ENCODE results near the gene NECAB3.
"Not testable (repeated sequence)": the region's sequence is repeated elsewhere in the genome, so short reads cannot be mapped to it uniquely, and the experiment has no call there.

Gene NECAB3, protein sequence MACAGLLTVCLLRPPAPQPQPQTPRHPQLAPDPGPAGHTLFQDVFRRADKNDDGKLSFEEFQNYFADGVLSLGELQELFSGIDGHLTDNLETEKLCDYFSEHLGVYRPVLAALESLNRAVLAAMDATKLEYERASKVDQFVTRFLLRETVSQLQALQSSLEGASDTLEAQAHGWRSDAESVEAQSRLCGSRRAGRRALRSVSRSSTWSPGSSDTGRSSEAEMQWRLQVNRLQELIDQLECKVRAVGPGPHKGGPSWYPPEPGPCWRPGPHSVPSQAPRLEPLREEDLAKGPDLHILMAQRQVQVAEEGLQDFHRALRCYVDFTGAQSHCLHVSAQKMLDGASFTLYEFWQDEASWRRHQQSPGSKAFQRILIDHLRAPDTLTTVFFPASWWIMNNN

DNA sequence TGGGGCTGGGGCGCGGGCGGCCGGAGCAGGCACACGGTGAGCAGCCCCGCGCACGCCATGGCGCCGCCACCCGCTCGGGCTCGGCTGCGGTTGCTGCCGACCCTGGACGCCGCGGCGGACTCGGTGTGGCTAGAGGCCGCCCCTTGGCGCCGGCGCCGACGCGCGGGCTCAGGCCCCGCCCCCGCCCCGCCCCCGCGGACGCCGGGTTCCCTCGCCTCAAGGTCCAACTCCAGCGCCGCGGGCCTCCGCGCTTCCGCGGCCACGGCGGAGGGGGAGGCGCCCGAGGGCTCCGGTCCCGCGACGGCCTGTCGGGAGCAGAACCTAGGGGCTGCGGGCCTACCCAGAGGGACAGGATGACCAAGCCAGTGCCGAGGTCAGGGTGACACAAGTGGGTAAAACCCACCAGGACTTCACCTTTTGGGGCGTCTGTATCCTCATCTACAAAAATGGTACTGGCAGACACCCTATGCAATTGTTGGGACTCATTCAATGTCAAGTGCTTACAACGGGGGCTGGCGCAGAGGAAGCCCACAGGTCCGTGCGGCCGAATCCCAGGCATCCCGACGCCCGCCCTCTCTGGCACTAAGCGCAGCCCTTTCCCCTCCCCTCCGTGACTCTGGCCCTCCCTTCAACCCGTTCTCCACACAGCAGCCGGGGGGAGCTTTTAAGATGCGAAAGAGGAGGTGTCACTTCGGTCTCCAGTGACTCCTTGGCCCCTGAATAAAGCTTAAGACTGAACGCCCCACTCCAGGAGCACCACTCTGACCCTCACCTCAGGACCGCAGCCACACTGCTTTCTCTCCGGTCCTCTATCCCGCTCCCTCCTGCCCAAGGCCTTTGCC lies at the start of gene NECAB3:
NECAB3 (minus strand) TSS at position 135 of the 842 bp plus-strand sequence; CDS start at position 59, 76 bp downstream.
- peak; percentile 78 for DNase-seq (ENCODE audit: low read depth)

DNA sequence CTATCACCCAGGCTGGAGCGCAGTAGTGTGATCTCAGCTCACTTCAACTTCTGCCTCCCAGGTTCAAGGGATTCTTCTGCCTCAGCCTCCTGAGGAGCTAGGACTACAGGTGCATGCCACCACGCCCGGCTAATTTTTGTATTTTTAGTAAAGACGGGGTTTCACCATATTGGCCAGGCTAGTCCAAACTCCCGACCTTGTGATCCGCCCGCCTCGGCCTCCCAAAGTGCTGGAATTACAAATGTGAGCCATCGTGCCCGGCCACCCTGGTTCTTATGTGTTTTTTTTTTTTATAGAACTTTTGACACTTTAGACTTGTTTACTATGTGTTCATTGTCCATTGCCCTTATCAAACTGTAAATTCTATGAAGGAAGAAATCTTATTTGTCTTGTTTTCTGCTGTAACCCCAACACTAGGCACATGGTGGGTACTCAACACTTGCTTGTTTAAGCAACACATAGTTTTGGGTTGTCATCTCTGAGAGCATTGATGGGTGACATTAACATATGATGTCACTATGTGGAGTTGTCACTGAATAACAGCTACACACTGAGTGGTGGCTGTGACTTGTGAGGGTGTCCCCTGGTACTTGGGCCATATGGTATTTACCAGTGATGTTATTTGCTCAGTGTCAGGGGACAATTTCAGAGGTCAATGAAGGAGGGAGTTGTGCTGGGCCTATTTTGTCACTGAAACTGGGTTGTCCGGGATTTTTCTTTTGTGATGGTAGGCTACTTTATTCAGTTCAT lies 47.3 kb upstream of the NECAB3 start:
- no peak for DNase-seq (ENCODE audit: low read depth)

DNA sequence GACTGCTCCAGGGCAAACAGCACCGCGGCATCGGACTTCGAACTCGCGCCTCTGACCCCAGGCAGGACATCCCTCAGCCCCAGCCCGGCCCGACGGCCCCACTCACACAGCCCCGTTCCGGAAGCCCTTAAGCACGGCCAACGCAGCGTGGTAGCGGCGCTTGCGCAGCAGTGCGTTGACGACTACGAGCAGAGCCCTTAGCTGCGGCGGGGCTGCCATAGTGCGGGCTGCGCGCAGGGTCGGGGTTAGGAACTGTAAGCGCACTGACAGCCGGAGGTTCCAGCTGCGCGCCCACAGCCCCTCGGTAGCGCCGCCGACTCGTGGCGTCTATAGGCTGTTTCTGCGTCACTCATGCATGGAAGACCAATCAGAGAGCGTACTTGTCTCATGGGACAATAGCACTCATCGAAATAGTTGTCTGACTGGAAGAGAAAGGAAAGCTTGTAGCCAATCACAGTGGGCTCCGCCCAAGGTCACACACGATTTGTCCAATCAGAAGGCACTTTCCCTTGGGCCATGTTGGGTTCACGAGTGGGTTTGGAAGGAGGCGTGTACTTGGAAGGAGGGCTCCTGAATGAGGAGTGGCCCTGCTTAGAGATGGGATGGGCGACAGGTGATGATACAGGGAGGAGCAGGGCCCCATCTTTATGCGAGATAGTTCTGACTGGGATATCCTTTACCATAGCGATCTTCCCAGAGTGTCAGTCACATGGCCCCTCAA lies 45.9 kb upstream of the NECAB3 start, which contains the start of gene PXMP4:
PXMP4 (minus strand) TSS at position 322 of the 721 bp plus-strand sequence; CDS start at position 219, 103 bp downstream.
- peak; percentile 99 for DNase-seq (ENCODE audit: low read depth)

DNA sequence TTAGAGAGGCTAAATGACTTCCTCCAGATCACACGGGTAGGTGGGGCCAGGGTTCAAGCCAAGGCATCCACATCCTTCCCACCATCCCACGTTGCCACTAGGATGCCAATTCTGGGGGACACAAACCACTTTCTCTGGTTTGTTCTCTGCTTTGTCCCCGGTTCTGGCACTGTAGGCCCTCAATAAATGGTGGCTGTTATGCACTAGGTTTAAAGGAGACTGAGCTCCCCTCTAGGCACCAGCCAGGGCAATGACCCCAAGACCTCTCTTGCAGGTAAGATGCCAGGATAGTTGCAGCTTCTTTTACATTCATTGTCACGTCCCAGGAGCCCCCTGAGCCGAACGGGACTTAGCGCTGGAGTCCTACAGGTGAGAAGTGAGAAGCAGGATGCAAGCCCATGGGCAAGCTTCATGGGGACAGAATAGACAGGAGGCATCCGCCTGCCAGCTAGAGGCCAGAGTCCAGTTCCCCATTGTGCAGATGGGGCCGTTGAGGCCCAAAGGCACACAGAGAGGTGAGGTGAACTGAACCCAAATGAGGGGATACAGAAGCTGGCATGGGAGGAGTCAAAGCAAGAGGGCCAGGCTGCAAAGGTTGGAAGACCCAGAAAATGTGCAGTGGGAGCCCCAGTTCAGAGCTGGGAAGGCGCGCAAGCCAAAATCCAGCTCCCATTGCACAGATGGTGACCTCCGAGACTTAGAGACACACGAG lies 45.2 kb upstream of the NECAB3 start:
- no peak for DNase-seq (ENCODE audit: low read depth)

DNA sequence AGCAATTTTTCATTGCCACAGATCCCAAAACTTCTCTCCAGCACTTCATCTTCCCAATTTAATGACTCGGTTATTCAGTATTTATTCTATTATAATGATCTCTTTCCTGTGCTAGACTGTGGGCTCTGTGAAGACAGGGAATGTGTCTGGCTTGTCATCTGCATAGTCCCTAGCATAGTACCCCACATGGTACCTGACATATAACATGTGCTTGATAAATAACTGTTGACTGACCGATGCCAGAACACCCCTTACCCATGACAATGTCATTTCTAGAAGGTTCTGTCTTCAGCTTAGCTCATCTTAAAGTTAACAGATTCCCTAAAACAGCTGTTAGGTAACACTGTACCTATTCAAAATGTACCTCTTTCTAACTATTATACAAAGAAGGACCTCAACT lies 42.3 kb upstream of the NECAB3 start:
- no peak for DNase-seq (ENCODE audit: low read depth)

DNA sequence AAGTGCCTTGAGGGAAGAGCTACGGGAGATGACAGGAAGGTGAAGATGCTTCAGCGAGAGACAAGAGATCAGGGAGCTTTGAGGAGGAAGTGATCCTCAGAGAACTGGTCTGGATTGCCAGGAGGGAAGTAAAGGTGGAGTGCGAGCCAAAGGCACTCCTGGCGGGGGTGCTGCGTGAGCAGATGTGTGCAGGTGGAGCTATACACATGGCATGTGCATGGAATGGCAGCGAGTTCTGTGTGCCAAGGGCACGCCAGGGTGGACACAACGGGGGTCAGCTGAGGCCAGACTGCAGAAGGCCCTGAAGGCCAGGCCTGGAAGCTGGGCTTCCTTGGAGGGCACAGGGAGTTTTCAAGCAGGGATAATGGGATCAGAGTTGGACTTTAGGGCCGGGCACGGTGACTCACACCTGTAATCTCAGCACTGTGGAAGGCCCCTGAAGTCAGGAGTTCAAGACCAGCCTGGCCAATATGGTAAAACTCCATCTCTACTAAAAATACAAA lies 39.7 kb upstream of the NECAB3 start:
- no peak for DNase-seq (ENCODE audit: low read depth)

DNA sequence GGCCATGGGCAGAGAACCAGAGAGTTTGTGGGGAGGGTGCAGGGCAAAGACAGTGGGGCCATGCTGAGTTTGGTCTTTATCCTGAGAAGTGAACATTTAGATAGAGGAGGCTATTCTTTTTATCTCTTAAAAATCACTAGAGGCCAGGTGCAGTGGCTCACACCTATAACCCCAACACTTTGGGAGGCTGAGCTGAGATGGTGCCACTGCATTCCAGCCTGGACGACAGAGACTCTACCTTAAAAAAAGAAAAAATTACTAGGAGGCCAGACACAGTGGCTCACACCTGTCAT lies 37.2 kb upstream of the NECAB3 start:
- DNase-seq (ENCODE audit: low read depth) = no peak

DNA sequence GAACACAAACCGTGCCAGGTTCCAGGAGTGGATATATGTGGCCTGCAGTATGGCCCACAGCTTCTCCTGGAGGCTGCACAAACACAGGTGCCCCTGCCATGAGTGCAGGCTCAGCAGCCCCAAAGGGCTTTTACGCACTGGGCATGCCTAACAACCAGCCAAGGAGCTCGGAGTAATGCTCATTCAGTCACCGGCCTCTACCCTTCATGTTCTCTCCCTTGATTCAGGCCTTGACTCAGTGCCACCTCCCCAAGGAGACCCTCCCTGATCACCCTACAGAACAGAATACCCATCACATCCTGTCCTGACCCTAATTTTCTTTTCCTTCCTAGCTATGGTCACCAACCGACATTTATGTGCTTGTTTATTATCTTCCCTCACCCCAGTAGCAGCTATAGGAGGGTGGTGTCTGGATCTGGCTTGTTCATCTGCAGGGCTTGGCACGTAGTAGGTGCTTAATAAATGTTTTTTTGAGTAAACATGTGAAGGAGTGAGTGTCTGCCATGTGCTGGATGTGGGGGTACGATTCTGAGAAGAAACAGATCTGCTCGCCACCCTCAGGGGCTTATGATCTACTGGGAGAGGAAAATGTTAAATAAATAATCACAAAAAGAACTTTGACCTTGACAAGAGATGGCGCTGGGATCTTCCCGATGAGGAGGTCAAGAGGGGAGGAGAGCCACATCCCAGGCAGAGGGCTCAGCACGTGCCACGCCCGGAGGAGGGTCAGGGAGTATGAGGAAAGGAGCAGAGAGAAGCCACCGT lies 36.6 kb upstream of the NECAB3 start:
- no peak for DNase-seq (ENCODE audit: low read depth)

DNA sequence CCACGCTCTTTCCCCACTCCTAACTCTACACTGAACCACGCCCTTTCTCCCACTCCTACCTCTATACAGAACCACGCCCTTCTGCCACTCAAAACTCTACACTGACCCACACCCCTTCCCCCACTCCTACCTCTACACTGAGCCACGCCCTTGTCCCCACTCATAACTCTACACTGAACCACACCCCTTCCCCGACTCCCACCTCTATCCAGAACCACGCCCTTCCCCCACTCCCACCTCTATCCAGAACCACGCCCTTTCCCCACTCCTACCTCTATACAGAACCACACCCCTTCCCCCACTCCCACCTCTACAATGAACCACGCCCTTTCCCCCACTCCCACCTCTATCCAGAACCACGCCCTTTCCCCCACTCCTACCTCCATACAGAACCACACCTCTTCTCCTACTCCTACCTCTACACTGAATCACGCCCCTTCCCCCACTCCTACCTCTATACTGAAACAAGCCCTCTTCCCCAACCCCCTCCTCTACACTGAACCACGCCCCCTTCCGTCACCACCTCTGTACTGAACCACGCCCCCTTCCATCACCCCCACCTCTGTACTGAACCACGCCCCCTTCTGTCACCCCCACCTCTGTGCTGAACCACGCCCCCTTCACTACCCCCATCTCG lies 35.8 kb upstream of the NECAB3 start:
- no peak for DNase-seq (ENCODE audit: low read depth)

DNA sequence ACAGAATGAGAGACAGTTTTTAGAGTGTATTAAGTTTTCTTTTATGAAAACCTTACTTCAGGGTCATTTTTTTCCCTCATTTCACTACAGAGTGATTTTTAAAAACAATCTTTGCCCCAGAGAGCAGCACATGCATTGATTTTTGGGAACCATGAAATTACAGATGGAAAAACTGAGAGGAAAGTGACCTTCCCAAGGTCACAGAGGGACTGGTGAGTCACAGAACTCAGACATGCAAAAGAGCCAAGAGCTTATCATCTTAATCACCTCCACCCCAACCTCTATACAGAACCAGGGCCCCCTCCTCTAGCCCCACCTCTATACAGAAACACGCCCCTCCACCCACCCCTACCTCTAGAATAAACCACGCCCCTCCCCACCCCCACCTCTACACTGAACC lies 35.2 kb upstream of the NECAB3 start:
- no peak for DNase-seq (ENCODE audit: low read depth)

DNA sequence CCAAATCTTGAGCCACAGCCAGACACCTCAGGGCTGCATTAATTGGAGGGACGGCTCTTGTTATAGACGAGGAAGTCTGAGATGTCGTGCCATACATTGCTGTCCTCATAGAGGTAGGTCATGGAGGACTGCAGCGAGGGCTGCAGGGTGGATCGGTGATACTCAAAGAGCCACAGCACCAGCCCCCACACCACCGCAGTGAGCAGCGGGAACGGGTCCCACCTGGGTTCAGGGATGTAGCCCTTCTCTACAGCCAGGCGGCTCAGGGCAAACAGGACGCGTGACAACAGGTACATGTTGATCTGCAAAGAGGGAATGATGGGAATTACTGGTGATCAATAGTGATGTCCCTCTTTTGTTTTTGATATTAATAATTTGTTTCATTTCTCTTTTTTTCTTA lies 33.4 kb upstream of the NECAB3 start:
- DNase-seq (ENCODE audit: low read depth) = no peak

DNA sequence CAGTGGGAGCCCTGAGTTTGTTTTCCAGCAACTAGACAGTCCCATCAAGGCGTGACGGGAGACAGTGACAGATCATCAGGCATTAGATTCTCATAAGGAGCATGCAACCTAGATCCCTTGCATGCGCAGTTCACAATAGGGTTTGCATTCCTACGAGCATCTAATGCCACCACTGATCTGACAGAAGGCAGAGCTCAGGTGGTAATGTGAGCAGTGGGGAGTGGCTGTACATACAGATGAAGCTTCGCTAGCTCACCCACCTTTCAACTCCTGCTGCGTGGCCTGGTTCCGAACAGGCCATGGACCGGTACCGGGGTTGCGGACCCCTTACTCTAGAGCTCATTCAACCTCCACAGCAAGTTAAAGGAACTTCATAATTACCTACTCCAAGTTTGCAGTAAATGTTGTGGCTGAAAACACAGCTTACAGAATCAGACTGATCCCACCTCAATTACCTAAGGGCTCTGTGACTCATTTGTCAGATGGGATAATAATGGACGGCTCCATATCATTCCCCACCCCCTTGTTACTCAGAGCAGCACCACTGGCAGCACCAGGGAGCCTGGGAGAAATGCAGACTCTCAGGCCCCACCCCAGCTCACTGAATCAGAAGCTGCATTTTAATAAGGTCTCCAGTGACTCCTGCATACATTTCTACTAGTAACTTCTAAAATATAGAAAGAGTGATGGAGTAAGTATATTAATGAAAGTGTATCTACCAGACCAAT lies 30.1 kb upstream of the NECAB3 start:
- DNase-seq (ENCODE audit: low read depth) = no peak

DNA sequence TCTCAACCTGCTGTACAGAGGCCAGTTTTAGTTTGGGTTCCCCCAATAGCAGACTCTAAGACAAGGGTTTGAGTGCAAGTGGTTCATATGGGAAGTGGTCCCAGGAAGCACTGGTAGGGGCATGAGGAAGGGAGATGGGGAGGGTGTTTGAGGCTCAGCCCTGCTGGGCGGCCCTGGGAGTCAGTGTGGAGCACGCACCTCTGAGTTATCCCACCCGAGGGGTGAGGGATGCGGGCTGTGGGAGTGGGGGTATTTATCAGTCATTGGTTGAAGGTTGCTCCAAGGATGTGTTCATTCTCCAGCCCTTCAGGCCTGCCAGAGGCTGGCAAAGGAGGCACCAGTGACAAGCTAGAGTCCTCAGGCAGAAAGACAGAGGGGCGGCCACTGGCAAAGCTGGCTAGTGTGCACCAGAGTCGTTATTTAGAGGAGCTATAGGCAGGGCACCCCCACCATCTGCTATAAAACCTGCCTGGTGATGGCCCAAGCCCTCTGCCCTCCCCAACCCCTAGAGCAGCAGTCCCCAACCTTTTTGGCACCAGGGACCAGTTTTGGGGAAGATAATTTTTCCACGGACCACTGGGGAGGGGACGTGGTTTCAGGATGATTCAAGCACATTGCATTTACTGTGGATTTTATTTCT lies 29.4 kb upstream of the NECAB3 start:
- no peak for DNase-seq (ENCODE audit: low read depth)

DNA sequence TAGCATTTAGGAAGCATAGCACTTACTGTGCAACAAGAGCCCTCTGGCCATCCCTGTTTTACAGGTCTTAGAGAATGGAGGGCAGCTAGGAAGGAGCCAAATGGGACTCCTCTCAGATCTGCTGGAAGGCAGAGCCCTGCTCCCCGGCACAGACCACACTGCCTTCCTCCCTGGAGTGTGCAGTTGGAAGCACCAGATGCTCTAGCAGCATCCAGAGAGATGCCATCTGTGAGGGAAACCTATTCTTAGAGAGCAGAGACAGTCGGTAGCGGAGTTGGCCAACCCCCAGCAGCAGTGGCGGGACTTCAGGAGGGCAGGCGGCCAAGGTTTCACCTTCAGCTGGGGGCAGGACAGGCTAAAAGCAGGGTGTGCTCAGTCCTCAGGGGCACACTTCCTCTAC lies 28.6 kb upstream of the NECAB3 start:
- DNase-seq (ENCODE audit: low read depth) = no peak

DNA sequence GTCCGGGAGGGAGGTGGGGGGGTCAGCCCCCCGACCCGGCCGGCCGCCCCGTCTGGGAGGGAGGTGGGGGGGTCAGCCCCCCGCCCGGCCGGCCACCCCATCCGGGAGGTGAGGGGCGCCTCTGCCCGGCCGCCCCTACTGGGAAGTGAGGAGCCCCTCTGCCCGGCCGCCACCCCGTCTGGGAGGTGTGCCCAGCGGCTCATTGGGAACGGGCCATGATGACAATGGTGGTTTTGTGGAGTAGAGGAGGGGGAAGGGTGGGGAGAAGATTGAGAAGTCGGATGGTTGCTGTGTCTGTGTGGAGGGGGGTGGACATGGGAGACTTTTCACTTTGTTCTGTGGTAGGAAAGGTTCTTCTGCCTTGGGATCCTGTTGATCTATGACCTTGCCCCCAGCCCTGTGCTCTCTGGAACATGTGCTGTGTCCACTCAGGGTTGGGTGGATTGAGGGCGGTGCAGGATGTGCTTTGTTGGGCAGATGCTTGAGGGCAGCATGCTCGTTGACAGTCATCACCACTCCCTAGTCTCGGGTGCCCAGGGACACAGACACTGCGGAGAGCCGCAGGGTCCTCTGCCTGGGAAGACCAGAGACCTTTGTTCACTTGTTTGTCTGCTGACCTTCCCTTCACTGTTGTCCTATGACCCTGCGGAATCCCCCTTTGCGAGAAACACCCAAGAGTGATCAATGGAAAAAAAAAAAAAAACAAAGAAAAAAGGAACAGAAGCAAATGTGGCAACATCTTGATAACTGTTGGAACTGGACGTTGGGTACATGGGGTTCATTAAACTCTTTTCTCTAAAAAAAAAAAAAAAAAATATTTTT lies 27.6 kb upstream of the NECAB3 start:
- DNase-seq (ENCODE audit: low read depth) = no peak

DNA sequence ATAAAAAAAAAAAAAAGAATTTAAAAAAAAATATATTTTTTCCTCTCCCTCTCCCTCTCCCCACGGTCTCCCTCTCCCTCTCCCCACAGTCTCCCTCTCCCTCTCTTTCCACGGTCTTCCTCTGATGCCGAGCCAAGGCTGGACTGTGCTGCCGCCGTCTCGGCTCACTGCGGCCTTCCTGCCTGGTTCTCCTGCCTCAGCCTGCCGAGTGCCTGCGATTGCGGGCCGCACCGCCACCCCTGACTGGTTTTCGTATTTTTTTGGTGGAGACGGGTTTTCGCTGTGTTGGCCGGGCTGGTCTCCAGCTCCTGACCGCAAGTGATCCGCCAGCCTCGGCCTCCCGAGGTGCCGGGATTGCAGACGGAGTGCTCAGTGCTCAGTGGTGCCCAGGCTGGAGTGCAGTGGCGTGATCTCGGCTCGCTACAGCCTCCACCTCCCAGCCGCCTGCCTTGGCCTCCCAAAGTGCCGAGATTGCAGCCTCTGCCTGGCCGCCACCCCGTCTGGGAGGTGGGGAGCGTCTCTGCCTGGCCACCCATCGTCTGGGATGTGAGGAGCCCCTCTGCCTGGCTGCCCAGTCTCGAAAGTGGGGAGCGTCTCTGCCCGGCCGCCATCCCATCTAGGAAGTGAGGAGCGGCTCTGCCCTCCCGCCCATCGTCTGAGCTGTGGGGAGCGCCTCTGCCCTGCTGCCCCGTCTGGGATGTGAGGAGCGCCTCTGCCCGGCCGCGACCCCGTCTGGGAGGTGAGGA lies 26.6 kb upstream of the NECAB3 start:
- DNase-seq (ENCODE audit: low read depth) = not testable (repeated sequence)

DNA sequence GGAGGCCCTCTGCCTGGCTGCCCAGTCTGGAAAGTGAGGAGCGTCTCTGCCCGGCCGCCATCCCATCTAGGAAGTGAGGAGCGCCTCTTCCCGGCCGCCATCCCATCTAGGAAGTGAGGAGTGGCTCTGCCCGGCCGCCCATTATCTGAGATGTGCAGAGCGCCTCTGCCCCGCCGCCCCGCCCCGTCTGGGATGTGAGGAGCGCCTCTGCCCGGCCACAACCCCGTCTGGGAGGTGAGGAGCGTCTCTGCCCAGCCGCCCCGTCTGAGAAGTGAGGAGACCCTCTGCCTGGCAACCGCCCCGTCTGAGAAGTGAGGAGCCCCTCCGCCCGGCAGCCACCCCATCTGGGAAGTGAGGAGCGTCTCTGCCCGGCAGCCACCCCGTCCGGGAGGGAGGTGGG lies 24.7 kb upstream of the NECAB3 start:
- not testable (repeated sequence) for DNase-seq (ENCODE audit: low read depth)
